Right cardiac atrium (tissue), 5 donors: Measurements from ENCODE around the gene AEBP1. TPM values are rescaled to one million over a fixed set of nuclear protein-coding genes. Genes with fewer than 3 reads are reported as not detected.
A peak's percentile ranks its signal among the peaks of the same experiment; 100 is the strongest.

Experiments used
- ATAC-seq, 2 donors: fragments of 200-7000 bp; cut with Tn5 transposase; one replicate each; pipeline versions ENCODE4 v1.8.0 to v1.9.1; 2020; ENCODE audit warnings: moderate library complexity in 2 of 2, mild to moderate bottlenecking in 1 of 2
- DNase-seq, 3 donors: peaks; one replicate each; pipeline ENCODE4 v3.0.0-alpha.2; 2020
- H3K27ac ChIP-seq: one replicate; pipeline ENCODE4 v1.5.1; 2013; ENCODE audit warnings: mild to moderate bottlenecking, low read length, control low read depth, moderate library complexity
- H3K27me3 ChIP-seq: one replicate; pipeline ENCODE4 v1.6.1; 2013; ENCODE audit not compliant: control insufficient read depth, insufficient read depth
- H3K4me1 ChIP-seq: one replicate; pipeline ENCODE4 v1.6.1; 2013; ENCODE audit warnings: low read length; ENCODE audit not compliant: control insufficient read depth, insufficient read depth
- H3K4me3 ChIP-seq: one replicate; pipeline ENCODE4 v1.5.1; 2013; ENCODE audit warnings: low read length, control low read depth
- H3K9me3 ChIP-seq: one replicate; pipeline ENCODE4 v1.6.1; 2013; ENCODE audit warnings: low read length; ENCODE audit not compliant: control insufficient read depth
- WGBS: extraction: QIAGEN DNeasy Blood & Tissue Kit; methylation state at CpG from one replicate; pipeline ENCODE4 v1.1.7; 2013; 5-methylcytosine and 5-hydroxymethylcytosine counted together
- intact Hi-C, 4 donors: fragments of 100-400 bp; cut with DNase I; formaldehyde crosslinking; loops; one replicate each; pipeline versions ENCODE4 v1.11.0 to v1.14.0; 2022 to 2023
- polyA plus RNA-seq: library from polyadenylated mRNA; stranded (reverse); fragments of 200-250 nt; gene quantifications from one replicate; pipeline ENCODE4 v1.2.3, GENCODE V29; 2013
- total RNA-seq, 4 donors: library from RNA; stranded (reverse); fragmentation: NEBNext Ultra II Directional; extraction: Animal tissue kit (Norgen Biotek cat#: 25700); gene quantifications; one replicate each; pipeline ENCODE4 v1.2.1, GENCODE V29; 2021
- donor health status: healthy with polysubstance abuse.
- donor health status: DM: no; HTN: yes; CAD: no.
- donor health status: DM: no; HTN: no; CAD: no.
- donor health status: DM: no; HTN: yes; CAD: no; lungs with severe emphysema.
- donor health status: DM: yes; HTN: yes; CAD: no.

The AEBP1 gene
- total and polyA plus RNA-seq, 5 donors = 62.8 to 124 (median 94.6) TPM

DNA sequence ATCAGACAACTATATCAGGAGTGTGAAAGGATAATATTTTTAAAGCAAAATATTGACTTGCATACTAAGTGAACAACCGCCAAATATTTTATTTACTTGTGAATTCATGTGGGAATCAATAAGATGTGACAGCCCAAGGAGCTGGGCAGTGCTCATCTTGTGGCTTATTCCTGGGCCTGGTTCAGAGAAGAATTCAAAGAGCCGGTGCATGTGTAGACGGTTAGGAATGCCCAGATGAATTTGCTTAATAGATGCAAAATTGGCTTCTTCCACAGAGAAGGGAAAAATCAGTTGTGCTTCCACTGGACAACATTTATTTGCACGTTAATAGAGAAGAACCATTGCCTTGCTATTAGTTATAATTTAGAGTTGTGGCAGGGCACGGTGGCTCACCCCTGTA lies 32.6 kb downstream of the AEBP1 start:
- no peaks in the 10 kb centered on the region for H3K27me3 ChIP-seq
- H3K4me3 ChIP-seq = no peak overlapping the region
- H3K27ac ChIP-seq = no peak overlapping the region
- intact Hi-C loops = loop anchor here in 1 of 4 donors (10.0 kb wide), 1 partner anchor 58 kb away; no protein-coding TSS in a partner anchor
- ATAC-seq (no peak), DNase-seq (no peak)
- WGBS = 74% methylated on average over 5 of the region's 5 CpGs
- peaks cover under 1% of the 10 kb centered on the region for H3K4me1 ChIP-seq
- H3K9me3 ChIP-seq = no peaks in the 10 kb centered on the region

DNA sequence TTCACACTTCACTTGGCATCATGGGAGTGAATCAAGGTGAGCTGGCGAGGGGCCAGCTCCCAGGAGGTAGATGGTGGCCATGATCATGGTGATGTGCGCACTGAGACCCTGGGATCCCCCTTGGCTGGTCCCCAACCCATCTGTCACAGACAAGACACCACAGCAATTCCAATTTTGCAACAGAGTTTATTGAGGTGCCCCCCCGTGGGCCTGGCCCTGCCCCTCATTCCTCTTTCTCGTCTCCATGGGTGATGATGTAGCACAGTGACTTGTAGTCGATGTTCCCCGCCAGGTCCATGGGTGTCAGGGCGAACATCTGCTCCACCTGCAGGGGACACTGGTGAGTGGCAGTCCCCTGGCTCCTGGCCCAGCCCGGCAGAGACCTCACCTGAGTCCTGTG lies 34.6 kb downstream of the AEBP1 start:
- Histone ChIP-seq H3K27me3 (no peaks in the 10 kb centered on the region), H3K9me3 (no peaks in the 10 kb centered on the region), H3K27ac (peak overlapping the region; percentile 69), H3K4me1 (no peaks in the 10 kb centered on the region), H3K4me3 (no peak overlapping the region)
- DNase-seq (peak in 2 of 3 donors; percentile 65 to 74), ATAC-seq (peak in 1 of 2 donors; percentile 2)
- intact Hi-C loops = loop anchor here in 1 of 4 donors (10.0 kb wide), 1 partner anchor 56 kb away; no protein-coding TSS in a partner anchor
- 68% methylated on average over 8 of the region's 8 CpGs for WGBS

DNA sequence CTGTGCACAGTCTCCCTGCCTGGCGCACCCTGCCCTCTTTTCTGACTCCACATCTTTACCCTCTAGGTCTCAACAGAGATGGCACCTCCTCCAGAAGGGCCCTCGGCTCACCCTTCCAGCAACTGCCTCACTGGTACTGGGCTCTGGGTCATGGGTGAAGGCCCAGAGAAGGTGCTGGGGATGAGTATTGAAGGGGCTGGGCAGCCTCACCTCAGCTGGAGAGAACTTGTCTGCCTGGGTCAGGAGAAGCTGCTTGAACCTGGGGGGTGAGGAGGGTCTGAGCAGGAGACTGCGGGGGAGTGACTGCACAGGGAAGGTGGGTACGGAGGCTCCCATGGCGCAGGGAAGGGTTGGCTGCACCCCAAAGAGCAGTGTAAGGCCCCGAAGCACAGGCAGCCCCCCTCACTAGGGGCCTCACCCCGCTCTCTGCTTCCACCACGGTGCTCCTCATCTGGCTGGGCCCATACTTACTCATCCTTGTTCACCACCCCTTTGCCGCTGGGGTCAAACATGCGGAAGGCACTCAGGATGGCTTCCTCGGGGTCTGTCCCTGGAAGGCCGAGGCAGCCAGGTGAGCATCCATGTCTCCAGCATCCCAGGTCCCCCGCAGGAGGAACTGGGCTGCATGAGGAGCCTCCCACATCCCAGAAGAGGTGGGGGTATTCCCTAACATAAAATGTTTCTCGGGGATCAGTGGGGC lies 35.3 kb downstream of the AEBP1 start:
- DNase-seq = peak in 1 of 3 donors; percentile 25
- WGBS = 66% methylated on average over 14 of the region's 14 CpGs
- Histone ChIP-seq H3K4me1 (peaks cover 2% of the 10 kb centered on the region), H3K27ac (peak overlapping the region; percentile 61), H3K9me3 (no peaks in the 10 kb centered on the region), H3K27me3 (no peaks in the 10 kb centered on the region), H3K4me3 (peak overlapping the region; percentile 34)
- no peak for ATAC-seq
- intact Hi-C loops = loop anchor here in 1 of 4 donors (10.0 kb wide), 1 partner anchor 55 kb away; no protein-coding TSS in a partner anchor

DNA sequence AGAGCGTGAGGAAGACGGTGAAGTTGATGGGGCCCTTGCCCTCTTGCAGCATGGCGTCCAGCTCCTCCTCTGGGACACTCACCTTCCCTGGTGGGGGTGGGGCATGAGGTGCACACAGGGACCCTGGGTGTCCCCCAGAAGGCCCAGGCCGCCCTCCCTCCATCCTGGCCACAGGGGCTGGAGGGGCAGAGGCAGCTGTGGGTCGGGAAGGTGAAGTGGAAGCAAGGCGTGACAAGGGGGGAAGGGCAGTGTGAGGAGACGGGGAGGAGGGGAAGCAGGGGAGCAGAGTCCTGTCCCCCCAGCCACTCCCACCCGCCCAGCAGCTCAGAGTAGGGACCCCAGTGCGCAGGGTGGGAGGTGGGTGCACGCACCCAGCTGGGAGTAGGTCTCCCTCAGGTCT lies 36.2 kb downstream of the AEBP1 start:
- no peaks in the 10 kb centered on the region for H3K27me3 ChIP-seq
- DNase-seq (peak in 1 of 3 donors; percentile 61), ATAC-seq (peak in 1 of 2 donors; percentile 3)
- no peaks in the 10 kb centered on the region for H3K9me3 ChIP-seq
- H3K4me3 ChIP-seq = peak overlapping the region; percentile 34
- 59% methylated on average over 10 of the region's 10 CpGs for WGBS
- H3K27ac ChIP-seq = peak overlapping the region; percentile 72
- intact Hi-C loops = no loop called here
- H3K4me1 ChIP-seq = peaks cover 2% of the 10 kb centered on the region

DNA sequence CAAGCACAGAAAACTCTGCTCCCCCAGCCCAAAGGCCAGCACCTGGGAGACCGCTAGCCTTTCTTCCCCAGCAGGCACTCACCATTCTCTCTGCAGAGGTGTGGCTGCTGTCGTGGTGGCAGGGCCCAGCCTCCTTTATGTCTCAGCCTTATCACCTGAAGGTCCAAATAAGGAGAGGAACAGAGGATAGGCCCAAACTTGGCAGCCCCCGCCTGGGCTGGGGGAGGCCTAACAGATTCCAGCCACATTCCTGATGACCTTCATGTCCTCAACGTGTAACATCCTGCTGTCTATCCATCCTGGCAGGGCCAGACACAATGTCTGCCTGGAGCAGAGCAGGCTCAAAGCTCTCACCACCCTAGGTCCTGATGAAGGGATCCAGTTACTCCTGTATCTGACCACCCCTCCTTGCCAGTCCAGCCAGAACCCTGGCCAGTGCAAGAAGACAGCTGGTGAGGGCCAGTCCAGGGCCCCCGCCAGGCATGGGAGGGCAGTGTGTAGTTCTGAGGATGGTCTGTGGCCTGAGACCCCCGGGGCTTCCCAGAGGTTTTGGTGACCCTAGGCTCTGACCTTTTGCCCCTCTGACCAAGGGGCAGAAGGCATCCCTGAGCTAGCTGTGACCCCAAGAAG lies 37.2 kb downstream of the AEBP1 start, which contains the start of gene MYL7:
TSS of gene MYL7 (minus strand) at position 112 of the 630 bp plus-strand sequence. CDS start at position 85, 27 bp downstream.
- Histone ChIP-seq H3K4me1 (peaks cover 2% of the 10 kb centered on the region), H3K9me3 (no peaks in the 10 kb centered on the region), H3K4me3 (peak within 1 kb of the TSS; percentile 34), H3K27ac (peak within 1 kb of the TSS; percentile 72), H3K27me3 (no peaks in the 10 kb centered on the region)
- peak in 2 of 3 donors; percentile 80 to 85 for DNase-seq
- ATAC-seq = peak; percentile 42 to 49
- intact Hi-C loops = no loop called here
- WGBS = 47% methylated on average over 6 of the region's 6 CpGs

DNA sequence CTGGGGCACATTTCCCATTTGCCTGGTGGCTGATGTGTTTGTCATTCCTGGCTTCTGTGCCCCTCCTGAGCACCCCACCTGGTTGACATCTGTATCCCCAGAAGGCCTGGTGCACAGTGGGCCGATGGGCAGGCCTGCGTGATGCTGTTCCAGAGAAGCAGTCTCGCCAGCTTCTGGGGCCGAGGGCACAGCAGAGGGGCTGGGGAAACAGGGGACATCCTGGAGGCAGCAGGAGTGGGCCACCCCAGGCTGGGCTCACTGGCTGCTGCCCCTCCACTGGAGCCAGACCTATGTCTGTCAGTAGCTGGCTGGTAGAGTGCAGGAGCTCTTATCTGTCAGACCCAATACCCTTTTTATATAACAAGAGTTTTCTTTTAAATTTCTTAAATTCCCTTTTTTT lies 37.9 kb downstream of the AEBP1 start:
- no peak for ATAC-seq
- intact Hi-C loops = no loop called here
- peaks cover 2% of the 10 kb centered on the region for H3K4me1 ChIP-seq
- no peaks in the 10 kb centered on the region for H3K27me3 ChIP-seq
- H3K27ac ChIP-seq = peak overlapping the region; percentile 65
- no peak for DNase-seq
- H3K9me3 ChIP-seq = no peaks in the 10 kb centered on the region
- H3K4me3 ChIP-seq = no peak overlapping the region
- WGBS = 83% methylated on average over 4 of the region's 4 CpGs

DNA sequence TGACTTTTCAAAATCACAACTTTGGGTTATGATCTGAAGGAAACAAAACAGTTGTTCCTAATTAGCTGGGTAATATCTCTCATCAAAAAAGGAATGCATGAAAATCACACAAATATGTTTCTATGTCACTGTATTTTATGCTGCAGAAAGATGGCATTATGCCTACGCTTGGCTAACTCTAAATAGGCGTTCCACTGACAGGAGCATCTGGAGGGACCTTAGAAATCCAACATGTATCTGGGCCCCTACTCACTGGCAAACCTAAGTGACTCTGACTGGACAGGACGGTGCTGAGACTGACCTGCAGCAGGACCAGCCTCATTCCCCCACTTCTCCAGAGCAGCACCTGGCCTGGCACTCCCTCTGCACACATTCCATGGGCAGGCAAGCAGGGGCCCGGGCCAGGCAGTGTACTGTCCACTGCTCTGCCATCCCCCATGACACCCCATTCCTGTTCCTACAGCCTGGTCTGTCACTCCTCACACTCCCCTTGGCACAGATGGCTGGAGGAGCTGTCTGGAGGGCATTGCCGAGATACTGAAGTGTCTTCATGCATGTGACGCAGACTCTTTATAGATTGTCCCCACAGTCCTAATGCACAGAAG lies 39.6 kb downstream of the AEBP1 start:
- 64% methylated on average over 6 of the region's 6 CpGs for WGBS
- no peak for ATAC-seq

DNA sequence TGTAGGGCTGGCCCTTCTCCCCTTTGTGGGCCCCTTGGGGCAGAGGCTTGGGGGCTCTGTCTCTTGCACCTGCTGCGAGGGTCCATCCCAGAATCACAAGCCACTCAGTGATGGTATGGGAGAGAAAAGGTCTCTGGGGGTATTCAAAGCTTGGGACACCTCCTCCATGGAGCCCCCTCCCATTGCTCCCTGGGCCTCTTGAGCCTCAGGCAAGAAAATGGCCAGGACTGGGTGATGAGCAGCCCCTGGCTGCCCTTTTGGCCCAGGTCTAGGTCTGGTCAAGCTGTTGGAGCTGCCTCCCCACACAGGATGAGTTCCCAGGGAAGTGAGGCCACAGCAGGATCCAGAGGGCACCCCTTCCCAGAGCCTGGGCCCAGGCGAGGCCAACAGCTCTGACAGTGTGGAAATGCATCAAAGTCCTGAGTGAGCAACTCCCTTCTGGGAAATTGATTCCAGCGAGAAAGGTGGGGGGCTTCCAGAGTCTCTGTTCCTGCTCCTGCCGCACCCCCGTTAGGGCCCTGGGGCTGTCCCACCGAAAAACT lies 40.4 kb downstream of the AEBP1 start:
- no peaks in the 10 kb centered on the region for H3K27me3 ChIP-seq
- ATAC-seq = no peak
- peak in 1 of 3 donors; percentile 32 for DNase-seq
- H3K27ac ChIP-seq = peak overlapping the region; percentile 44
- H3K4me3 ChIP-seq = no peak overlapping the region
- H3K9me3 ChIP-seq = no peaks in the 10 kb centered on the region
- intact Hi-C loops = no loop called here
- 95% methylated on average over 6 of the region's 6 CpGs for WGBS
- H3K4me1 ChIP-seq = peaks cover 2% of the 10 kb centered on the region

More for the DNA sequence above, 39.6 kb downstream of the AEBP1 start:
- intact Hi-C loops = no loop called here
- DNase-seq = peak in 1 of 3 donors; percentile 59
- Histone ChIP-seq H3K27ac (peak overlapping the region; percentile 44), H3K9me3 (no peaks in the 10 kb centered on the region), H3K4me3 (no peak overlapping the region), H3K4me1 (peaks cover 2% of the 10 kb centered on the region), H3K27me3 (no peaks in the 10 kb centered on the region)

DNA sequence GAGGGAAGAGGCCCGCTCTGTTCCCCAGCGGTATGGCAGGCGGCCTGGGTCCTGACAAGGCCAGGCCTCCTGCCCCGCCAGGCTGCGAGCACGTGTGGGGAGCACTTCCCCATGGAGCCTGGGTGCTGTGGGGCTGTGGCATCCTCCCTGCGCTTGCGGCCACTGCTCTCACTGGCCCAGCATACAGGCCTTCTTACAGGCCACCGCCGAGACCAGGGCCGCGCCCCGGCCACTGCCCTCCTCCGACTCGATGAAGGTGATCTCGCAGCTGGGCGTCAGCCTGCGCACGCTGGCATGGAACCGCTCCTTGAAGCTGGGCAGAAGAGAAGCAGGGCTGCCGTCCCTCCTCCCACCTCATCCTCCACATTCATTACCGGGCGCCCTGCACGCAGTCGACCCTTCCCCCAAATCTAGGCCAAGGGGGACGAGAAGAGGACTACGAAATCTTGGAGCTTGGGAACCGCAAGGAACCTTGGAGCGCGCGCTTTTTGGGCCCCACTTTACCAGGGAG lies 40.9 kb downstream of the AEBP1 start:
- DNase-seq (peak in 1 of 3 donors; percentile 56), ATAC-seq (no peak)
- H3K4me3 ChIP-seq = no peak overlapping the region
- H3K9me3 ChIP-seq = no peaks in the 10 kb centered on the region
- intact Hi-C loops = no loop called here
- no peaks in the 10 kb centered on the region for H3K27me3 ChIP-seq
- H3K27ac ChIP-seq = peak overlapping the region; percentile 44
- 70% methylated on average over 31 of the region's 31 CpGs for WGBS
- peaks cover 2% of the 10 kb centered on the region for H3K4me1 ChIP-seq

DNA sequence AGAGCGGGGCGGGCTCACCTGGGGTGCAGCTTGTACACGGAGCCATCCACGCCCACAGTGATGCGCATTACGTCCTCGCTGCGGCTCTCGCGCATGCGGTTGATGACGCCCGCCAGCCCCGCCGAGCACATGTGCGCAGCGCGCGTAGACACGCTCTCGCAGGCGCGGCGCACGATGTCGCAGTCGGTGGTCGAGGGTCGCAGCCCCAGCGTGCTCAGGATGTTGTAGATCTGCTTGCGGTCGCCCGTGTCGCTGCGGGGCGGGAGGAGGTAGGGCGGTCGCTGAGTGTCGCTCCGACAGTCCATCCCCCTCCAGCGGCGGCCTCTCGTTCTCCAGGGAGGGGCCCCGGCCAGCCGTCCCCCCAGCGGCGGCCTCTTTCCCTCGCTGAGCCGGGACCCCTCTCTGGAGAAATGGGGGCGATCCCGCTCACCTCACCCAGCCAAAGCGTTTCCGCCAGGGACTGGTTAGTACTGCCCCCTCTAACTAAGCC lies 41.4 kb downstream of the AEBP1 start:
- ATAC-seq (peak; percentile 4 to 16), DNase-seq (peak in 2 of 3 donors; percentile 43 to 75)
- H3K27me3 ChIP-seq = no peaks in the 10 kb centered on the region
- peaks cover 2% of the 10 kb centered on the region for H3K4me1 ChIP-seq
- no peak overlapping the region for H3K27ac ChIP-seq
- H3K4me3 ChIP-seq = peak overlapping the region; percentile 24
- no peaks in the 10 kb centered on the region for H3K9me3 ChIP-seq
- WGBS = 8% methylated on average over 53 of the region's 53 CpGs
- intact Hi-C loops = no loop called here
